ENCODE results near the gene DNAJB5. TPM values are rescaled to one million over a fixed set of nuclear protein-coding genes. Genes with fewer than 3 reads are reported as not detected.
A peak's percentile ranks its signal among the peaks of the same experiment; 100 is the strongest.
"Not testable (repeated sequence)": the region's sequence is repeated elsewhere in the genome, so short reads cannot be mapped to it uniquely, and the experiment has no call there.

Gene DNAJB5
- polyA plus RNA-seq, 1 of the 3 experiments (the other 2 are of a cell fraction), result 3.3 TPM

DNA sequence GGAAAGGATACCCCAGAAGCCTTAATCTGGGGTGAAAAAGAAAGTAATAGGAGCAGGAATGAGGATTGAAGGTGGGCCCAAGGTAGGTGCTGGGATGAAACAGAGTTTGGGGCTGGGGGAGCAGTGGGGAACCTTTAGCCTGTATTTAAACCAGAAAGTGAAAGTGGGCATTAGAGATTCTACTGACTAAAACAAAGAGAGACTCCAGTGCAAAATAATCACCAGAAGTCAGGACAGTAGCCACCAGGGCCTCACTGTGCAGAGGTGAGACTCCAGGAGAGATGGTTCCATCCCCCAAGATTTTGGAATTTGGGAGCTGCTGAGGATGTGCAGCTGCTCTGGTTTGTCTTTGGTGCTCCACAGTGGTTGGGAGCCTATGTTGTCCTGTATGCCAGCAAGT lies 13.1 kb downstream of the DNAJB5 start:
- Histone ChIP-seq H3K9ac (no peak overlapping the region), H3K79me2 (ENCODE audit: insufficient read depth) (no peaks in the 10 kb centered on the region), H3K9me2 (no peaks in the 10 kb centered on the region), H3K27me3 (ENCODE audit: insufficient read depth) (no peaks in the 10 kb centered on the region), H3K36me3 (replicated peaks in 1 of 2; ENCODE audit: control insufficient read depth in 1 of 2, insufficient read depth in 2 of 2, low read length in 1 of 2) (peaks cover 0 to 7% of the 10 kb centered on the region in 2 experiments), H3K4me2 (no peak overlapping the region), H3K4me3 (ENCODE audit: low read depth in 2 of 2, low read length in 1 of 2) (no peak overlapping the region), H3K9me3 (no peaks in the 10 kb centered on the region), H3K27ac (ENCODE audit: low read depth in 2 of 2, low read length in 1 of 2) (no peak overlapping the region), H4K20me1 (ENCODE audit: insufficient read depth) (no peaks in the 10 kb centered on the region), H3K4me1 (ENCODE audit: control insufficient read depth in 1 of 2, insufficient read depth in 2 of 2, low read depth in 1 of 2, low read length in 1 of 2) (no peaks in the 10 kb centered on the region), H3F3A (replicated peaks; ENCODE audit: insufficient read depth) (no peaks in the 10 kb centered on the region), H2AFZ (ENCODE audit: low read depth) (no peak overlapping the region)
- ChIA-PET CTCF (interaction anchor here (0.7 to 2.2 kb wide), 6 partner anchors 8 to 73 kb away, joined by 3 to 7 read pairs (median 3); no protein-coding TSS in a partner anchor), POLR2A (interaction anchor here (1.1 kb wide), 1 partner anchor 24 kb away, joined by 5 read pairs; no protein-coding TSS in a partner anchor)
- peak; percentile 0 for DNase-seq
- TF ChIP-seq FOXJ3 (CRISPR knock-in tag; IDR thresholded peaks at IDR 0.05) (no peak), RXRA (IDR thresholded peaks at IDR 0.05; ENCODE audit: borderline replicate concordance, low read depth) (no peak), MXI1 (IDR thresholded peaks at IDR 0.05; ENCODE audit: low read depth, low read length) (no peak), EP300 (IDR thresholded peaks at IDR 0.05; ENCODE audit: borderline replicate concordance in 1 of 2, low read depth in 1 of 2, low read length in 1 of 2) (no peak), POLR2AphosphoS5 (IDR thresholded peaks at IDR 0.05; ENCODE audit: low read depth, low read length) (no peak), EZH2phosphoT487 (IDR thresholded peaks at IDR 0.05; ENCODE audit: borderline replicate concordance, low read depth) (no peak), SIN3A (IDR thresholded peaks at IDR 0.05; ENCODE audit: borderline replicate concordance, low read depth, low read length) (no peak)
- TF ChIP-seq, protein P1, sequence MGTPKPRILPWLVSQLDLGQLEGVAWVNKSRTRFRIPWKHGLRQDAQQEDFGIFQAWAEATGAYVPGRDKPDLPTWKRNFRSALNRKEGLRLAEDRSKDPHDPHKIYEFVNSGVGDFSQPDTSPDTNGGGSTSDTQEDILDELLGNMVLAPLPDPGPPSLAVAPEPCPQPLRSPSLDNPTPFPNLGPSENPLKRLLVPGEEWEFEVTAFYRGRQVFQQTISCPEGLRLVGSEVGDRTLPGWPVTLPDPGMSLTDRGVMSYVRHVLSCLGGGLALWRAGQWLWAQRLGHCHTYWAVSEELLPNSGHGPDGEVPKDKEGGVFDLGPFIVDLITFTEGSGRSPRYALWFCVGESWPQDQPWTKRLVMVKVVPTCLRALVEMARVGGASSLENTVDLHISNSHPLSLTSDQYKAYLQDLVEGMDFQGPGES (IDR thresholded peaks at IDR 0.05; ENCODE audit: low read depth, low read length), result no peak
- TF ChIP-seq, protein P2, sequence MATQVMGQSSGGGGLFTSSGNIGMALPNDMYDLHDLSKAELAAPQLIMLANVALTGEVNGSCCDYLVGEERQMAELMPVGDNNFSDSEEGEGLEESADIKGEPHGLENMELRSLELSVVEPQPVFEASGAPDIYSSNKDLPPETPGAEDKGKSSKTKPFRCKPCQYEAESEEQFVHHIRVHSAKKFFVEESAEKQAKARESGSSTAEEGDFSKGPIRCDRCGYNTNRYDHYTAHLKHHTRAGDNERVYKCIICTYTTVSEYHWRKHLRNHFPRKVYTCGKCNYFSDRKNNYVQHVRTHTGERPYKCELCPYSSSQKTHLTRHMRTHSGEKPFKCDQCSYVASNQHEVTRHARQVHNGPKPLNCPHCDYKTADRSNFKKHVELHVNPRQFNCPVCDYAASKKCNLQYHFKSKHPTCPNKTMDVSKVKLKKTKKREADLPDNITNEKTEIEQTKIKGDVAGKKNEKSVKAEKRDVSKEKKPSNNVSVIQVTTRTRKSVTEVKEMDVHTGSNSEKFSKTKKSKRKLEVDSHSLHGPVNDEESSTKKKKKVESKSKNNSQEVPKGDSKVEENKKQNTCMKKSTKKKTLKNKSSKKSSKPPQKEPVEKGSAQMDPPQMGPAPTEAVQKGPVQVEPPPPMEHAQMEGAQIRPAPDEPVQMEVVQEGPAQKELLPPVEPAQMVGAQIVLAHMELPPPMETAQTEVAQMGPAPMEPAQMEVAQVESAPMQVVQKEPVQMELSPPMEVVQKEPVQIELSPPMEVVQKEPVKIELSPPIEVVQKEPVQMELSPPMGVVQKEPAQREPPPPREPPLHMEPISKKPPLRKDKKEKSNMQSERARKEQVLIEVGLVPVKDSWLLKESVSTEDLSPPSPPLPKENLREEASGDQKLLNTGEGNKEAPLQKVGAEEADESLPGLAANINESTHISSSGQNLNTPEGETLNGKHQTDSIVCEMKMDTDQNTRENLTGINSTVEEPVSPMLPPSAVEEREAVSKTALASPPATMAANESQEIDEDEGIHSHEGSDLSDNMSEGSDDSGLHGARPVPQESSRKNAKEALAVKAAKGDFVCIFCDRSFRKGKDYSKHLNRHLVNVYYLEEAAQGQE (IDR thresholded peaks at IDR 0.05; ENCODE audit: low read depth, low read length), result no peak

DNA sequence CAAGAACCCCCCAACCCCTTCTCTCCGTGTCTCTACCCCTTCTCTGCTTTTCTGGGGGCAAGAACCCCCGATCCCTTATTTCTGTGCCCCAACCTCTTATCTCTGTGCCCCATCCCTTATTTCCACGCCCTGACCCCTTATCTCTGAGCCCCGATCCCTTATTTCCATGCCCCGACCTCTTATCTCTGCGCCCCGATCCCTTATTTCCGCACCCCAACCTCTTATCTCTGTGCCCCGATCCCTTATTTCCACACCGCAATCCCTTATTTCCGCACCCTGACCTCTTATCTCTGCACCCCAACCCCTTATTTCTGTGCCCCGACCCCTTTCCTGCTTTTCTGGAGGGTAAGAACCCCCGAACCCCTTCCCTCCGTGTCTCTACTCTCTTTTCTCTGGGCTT lies 14.8 kb downstream of the DNAJB5 start:
- H3K9me2 ChIP-seq; H3K9ac ChIP-seq; H3K4me2 ChIP-seq; CTCF ChIA-PET; H3K9me3 ChIP-seq; DNase-seq; H4K20me1 ChIP-seq (ENCODE audit: insufficient read depth); H3K27ac ChIP-seq (ENCODE audit: low read depth in 2 of 2, low read length in 1 of 2); H3K27me3 ChIP-seq (ENCODE audit: insufficient read depth); H3K4me3 ChIP-seq (ENCODE audit: low read depth in 2 of 2, low read length in 1 of 2); H3F3A ChIP-seq (replicated peaks; ENCODE audit: insufficient read depth); H3K36me3 ChIP-seq (replicated peaks in 1 of 2; ENCODE audit: control insufficient read depth in 1 of 2, insufficient read depth in 2 of 2, low read length in 1 of 2); H3K4me1 ChIP-seq (ENCODE audit: control insufficient read depth in 1 of 2, insufficient read depth in 2 of 2, low read depth in 1 of 2, low read length in 1 of 2); H2AFZ ChIP-seq (ENCODE audit: low read depth); POLR2A ChIA-PET; H3K79me2 ChIP-seq (ENCODE audit: insufficient read depth): not testable (repeated sequence)
- WGBS (ENCODE audit: low lambda C conversion rate), result 69% methylated on average over 14 of the region's 14 CpGs
